HFFc6 (cell line): ENCODE data around the gene NR1D1. TPM values are rescaled to one million over a fixed set of nuclear protein-coding genes. Genes with fewer than 3 reads are reported as not detected.
A peak's percentile ranks its signal among the peaks of the same experiment; 100 is the strongest.
"Not testable (repeated sequence)": the region's sequence is repeated elsewhere in the genome, so short reads cannot be mapped to it uniquely, and the experiment has no call there.

Source experiments
- DNase-seq: peaks from one replicate; pipeline ENCODE4 v3.0.0-alpha.2; 2018
- H3K27ac Mint-ChIP-seq: 2 replicates; pipeline ENCODE4 v1.8.0; 2020; ENCODE audit warnings: mild to moderate bottlenecking, mixed read lengths
- H3K27me3 Mint-ChIP-seq: 2 replicates; pipeline ENCODE4 v1.8.0; 2021; ENCODE audit warnings: mild to moderate bottlenecking, moderate library complexity, mixed read lengths; ENCODE audit not compliant: insufficient read depth
- H3K36me3 Mint-ChIP-seq: 2 replicates; pipeline ENCODE4 v1.8.0; 2021; ENCODE audit warnings: low read depth, mixed read lengths
- H3K4me1 Mint-ChIP-seq: 2 replicates; pipeline ENCODE4 v1.8.0; 2020; ENCODE audit warnings: low read depth, mixed read lengths
- H3K4me3 Mint-ChIP-seq: 2 replicates; pipeline ENCODE4 v1.8.0; 2020; ENCODE audit warnings: mild to moderate bottlenecking, moderate library complexity, mixed read lengths
- H3K9me3 Mint-ChIP-seq: 2 replicates; pipeline ENCODE4 v1.8.0; 2020; ENCODE audit warnings: mild to moderate bottlenecking, mixed read lengths
- long read RNA-seq: library from polyadenylated mRNA; unstranded; transcript quantifications from one replicate; pipeline ENCODE4 v2.0.0, GENCODE V29; 2019
- total RNA-seq, 6 experiments: library from RNA; stranded (reverse); fragmentation: NEBNext Ultra II Directional; extraction: Animal tissue kit (Norgen Biotek cat#: 25700); gene quantifications; 2 replicates in 1 of 6; 3 replicates in 5 of 6; pipeline ENCODE4 v1.2.3, GENCODE V29; 2021
- TF ChIP-seq, protein P1 (sequence below): fragments of 200-600 bp; sonication (generic); IDR thresholded peaks from 2 replicates; pipeline ENCODE4 v1.5.0; 2021; ENCODE audit warnings: antibody characterized with exemption, mild to moderate bottlenecking

The NR1D1 gene
- total RNA-seq = 10 to 100 TPM; 11.2 to 15.8 (median 15.1) TPM
- long read RNA-seq, partial matches to known transcripts = 4 of 6 reads
- long read RNA-seq, other reads (novel, unspliced or antisense) = 0 of 6 reads

DNA sequence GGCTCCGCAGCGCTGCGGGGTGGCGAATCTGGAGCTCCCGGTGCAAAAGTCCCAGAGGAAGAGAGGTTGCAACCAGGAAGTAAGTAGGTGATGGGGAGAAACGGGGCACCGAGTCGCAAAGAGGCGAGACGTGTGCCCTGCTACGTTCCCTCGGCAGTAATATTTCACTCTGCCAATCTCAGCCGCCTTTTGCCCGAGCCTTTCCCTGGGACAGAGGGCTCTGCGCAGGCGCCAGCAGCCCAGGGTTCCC is at the start of gene NR1D1:
Gene NR1D1, minus strand, starts transcription at position 171 of the 250 bp plus-strand sequence. CDS start 495 bp downstream, outside the sequence.
- Mint-ChIP-seq H3K36me3 (peaks cover 28% of the 10 kb centered on the region), H3K9me3 (no peaks in the 10 kb centered on the region), H3K4me3 (peak within 1 kb of the TSS; percentile 100), H3K27ac (peak within 1 kb of the TSS; percentile 98), H3K27me3 (peaks cover 13% of the 10 kb centered on the region), H3K4me1 (peaks cover 60% of the 10 kb centered on the region)
- no peak for DNase-seq
- TF ChIP-seq, protein P1, sequence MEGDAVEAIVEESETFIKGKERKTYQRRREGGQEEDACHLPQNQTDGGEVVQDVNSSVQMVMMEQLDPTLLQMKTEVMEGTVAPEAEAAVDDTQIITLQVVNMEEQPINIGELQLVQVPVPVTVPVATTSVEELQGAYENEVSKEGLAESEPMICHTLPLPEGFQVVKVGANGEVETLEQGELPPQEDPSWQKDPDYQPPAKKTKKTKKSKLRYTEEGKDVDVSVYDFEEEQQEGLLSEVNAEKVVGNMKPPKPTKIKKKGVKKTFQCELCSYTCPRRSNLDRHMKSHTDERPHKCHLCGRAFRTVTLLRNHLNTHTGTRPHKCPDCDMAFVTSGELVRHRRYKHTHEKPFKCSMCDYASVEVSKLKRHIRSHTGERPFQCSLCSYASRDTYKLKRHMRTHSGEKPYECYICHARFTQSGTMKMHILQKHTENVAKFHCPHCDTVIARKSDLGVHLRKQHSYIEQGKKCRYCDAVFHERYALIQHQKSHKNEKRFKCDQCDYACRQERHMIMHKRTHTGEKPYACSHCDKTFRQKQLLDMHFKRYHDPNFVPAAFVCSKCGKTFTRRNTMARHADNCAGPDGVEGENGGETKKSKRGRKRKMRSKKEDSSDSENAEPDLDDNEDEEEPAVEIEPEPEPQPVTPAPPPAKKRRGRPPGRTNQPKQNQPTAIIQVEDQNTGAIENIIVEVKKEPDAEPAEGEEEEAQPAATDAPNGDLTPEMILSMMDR = no peak

DNA sequence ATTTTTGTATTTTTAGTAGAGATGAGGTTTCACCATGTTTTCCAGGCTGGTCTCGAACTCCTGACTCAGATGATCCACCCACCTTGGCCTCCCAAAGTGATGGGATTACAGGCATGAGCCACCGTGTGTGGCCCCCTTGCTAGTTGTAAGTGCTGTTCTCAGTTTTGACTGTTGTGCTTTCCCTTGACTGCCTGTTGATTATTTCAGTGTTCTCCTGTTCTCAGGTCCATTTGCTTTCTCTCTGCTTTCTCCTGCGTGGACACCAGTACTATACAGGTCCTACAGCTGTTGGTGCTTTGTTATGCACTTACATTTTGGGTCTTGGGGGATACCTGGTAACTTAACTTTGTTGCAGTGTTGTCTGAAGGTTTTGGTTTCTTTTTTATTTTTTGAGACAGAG is 48.1 kb upstream of the NR1D1 start:
- H3K9me3 Mint-ChIP-seq = no peaks in the 10 kb centered on the region
- peak overlapping the region; percentile 42; the same call in 1 of the 2 replicates for H3K27ac Mint-ChIP-seq
- H3K4me3 Mint-ChIP-seq = no peak overlapping the region
- peaks cover 40% of the 10 kb centered on the region for H3K36me3 Mint-ChIP-seq
- DNase-seq = no peak
- H3K4me1 Mint-ChIP-seq = peaks cover 17% of the 10 kb centered on the region
- no peaks in the 10 kb centered on the region for H3K27me3 Mint-ChIP-seq
- TF ChIP-seq, protein P1 = no peak

DNA sequence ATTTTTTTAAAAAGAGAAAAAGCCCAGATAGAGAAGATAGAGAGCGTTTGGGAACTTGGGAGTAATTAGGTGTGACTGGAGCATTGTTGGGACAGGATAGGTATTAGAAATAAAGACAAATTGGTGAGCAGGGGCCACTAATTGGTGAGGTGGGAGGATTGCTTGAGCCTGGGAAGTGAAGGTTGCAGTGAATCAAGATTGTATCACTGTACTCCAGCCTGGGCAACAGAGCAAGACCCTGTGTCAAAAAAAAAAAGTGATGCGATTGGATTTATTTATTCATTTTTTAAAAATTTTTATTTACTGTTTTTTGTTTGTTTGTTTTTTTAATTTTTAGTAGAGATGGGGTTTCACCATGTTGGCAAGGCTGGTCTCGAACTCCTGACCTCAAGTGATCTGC is 45.1 kb upstream of the NR1D1 start:
- peaks cover 41% of the 10 kb centered on the region for H3K36me3 Mint-ChIP-seq

DNA sequence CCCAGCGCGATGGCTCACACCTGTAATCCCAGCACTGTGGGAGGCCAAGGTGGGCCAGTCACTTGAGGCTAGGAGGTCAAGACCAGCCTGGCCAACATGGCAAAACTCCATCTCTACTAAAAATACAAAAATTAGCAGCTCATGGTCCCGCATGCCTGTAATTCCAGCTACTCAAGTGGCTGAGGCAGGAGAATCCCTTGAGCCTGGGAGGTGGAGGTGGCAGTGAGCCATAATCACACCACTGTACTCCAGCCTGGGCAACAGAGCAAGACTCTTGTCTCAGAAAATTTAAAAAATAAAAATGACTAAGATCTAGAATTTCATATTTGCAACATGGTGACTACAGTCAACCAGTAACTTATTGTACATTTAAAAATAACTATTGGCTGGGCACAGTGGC is 42.8 kb upstream of the NR1D1 start:
- Mint-ChIP-seq H3K36me3 (peaks cover 28% of the 10 kb centered on the region), H3K4me1 (peaks cover 27% of the 10 kb centered on the region)
- not testable (repeated sequence) for DNase-seq

More for the DNA sequence above, 45.1 kb upstream of the NR1D1 start:
- H3K4me3 Mint-ChIP-seq = no peak overlapping the region
- H3K27me3 Mint-ChIP-seq = no peaks in the 10 kb centered on the region
- H3K9me3 Mint-ChIP-seq = no peaks in the 10 kb centered on the region
- no peak overlapping the region for H3K27ac Mint-ChIP-seq
- no peak for DNase-seq
- TF ChIP-seq, protein P1 = no peak
- peaks cover 22% of the 10 kb centered on the region for H3K4me1 Mint-ChIP-seq

DNA sequence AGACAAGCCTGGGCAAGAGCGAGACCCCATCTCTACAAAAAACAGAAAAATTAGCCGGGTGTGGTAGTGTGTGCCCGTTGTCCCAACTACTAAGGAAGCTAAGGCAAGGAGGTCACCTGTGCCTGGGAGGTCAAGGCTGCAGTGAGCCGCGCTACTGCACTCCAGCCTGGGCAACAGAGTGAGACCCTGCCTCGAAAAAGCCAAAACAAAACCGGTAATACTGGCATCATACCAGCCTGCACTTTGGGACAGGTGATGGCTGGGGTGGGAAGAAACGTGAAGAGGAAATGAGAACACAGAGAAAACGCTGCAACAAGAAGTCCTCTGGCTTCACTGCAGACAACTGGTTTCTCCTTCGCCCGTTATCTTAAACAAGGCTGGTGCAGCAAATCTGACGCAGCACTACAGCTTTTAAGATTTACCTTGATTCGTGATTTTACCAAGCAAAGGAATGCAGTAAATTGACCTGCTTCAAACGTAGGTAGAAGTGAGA is 39.2 kb upstream of the NR1D1 start:
- Mint-ChIP-seq H3K27ac (peak overlapping the region; percentile 96), H3K4me3 (peak overlapping the region; percentile 96), H3K27me3 (peaks cover 8% of the 10 kb centered on the region), H3K4me1 (peaks cover 23% of the 10 kb centered on the region), H3K36me3 (peaks cover 40% of the 10 kb centered on the region), H3K9me3 (peaks cover 4% of the 10 kb centered on the region; the same call in 1 of the 2 replicates)
- no peak for DNase-seq
- TF ChIP-seq, protein P1 = no peak

More for the DNA sequence above, 42.8 kb upstream of the NR1D1 start:
- H3K27ac Mint-ChIP-seq, H3K4me3 Mint-ChIP-seq, H3K27me3 Mint-ChIP-seq, H3K9me3 Mint-ChIP-seq: not testable (repeated sequence)

DNA sequence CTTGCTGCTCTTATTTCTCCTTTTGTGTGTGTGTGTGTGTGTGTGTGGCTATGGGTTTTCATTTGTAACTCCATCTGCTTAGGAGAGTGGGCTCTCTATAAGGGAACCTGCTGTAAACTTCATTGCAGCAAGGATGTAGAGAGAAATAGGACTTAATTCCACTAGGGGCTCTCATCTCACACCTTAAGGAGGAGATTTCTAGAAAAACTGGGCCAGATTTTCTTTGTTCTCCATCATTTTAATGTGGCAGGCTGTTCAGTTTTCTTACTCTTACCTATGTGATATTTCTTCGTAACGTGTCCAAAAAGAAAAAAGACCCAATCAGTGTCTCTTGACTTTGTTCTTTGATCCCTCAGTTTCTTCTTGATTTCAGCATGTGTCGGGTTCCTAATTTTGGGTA is 35.4 kb upstream of the NR1D1 start:
- Mint-ChIP-seq H3K4me1 (peaks cover 27% of the 10 kb centered on the region), H3K27ac (peak overlapping the region; percentile 17), H3K4me3 (no peak overlapping the region), H3K27me3 (peaks cover 10% of the 10 kb centered on the region), H3K9me3 (peaks cover 4% of the 10 kb centered on the region; the same call in 1 of the 2 replicates), H3K36me3 (peaks cover 56% of the 10 kb centered on the region)
- no peak for DNase-seq
- TF ChIP-seq, protein P1 = no peak
